ENCODE data around the gene SORBS2. TPM values are rescaled to one million over a fixed set of nuclear protein-coding genes. Genes with fewer than 3 reads are reported as not detected.

Gene SORBS2
- total and polyA plus RNA-seq, 2 donors (not counting 3 experiments of a cell fraction or from before 2014, with no cell fraction given), result 69.8 to 82.5 TPM

DNA sequence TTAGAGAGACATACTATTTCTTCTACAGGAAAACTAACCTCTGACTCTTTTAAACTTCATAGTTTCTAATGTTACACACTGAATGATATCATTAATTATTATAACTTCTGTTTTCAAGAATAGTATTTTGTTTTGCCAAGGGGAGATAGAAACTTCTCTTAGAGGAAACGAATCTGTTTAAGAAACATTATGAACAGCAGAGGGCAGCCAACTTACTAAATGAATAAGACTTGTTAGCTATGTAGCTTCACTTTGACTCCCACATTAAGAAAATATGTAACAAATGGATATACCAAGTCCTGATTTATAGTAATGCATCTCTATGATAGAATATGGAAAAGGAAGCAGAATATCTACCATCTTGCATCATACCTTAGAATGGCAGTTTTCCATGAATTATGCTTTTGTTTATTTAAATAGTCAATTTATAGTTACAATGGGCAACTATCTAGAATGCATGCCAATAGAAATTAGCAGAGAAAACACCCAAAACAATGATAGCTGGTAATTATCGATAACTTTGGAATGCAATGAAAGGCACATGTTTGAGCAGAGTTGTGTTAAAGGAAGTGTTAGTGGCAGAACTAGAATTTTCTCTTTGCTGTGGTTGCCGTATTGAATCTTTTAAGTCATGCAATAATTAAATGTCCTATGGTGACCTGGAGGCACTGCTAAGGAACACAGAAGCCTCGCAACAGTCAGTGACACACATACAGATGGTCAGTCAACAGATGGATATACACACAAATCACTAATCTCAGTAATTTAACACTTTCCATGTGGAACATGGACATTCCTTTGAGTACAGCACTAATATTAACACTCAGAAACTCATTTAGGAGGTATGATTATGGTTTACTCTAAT lies 171.0 kb downstream of the SORBS2 start:
- Histone ChIP-seq H4K20me1 (replicated peaks; ENCODE audit: control insufficient read depth, extremely low read depth, insufficient read depth, low read length) (no peaks in the 10 kb centered on the region), H3K79me2 (ENCODE audit: control insufficient read depth, insufficient read depth, low read length) (no peaks in the 10 kb centered on the region), H3K27me3 (ENCODE audit: control insufficient read depth in 2 of 2, insufficient read depth in 2 of 2, low read length in 2 of 2) (no peaks in the 10 kb centered on the region), H3K4me2 (ENCODE audit: insufficient read depth, low read length) (no peak overlapping the region), H3K36me3 (ENCODE audit: control insufficient read depth in 2 of 2, extremely low read depth in 1 of 2, insufficient read depth in 2 of 2, low read length in 2 of 2) (peaks cover 0 to 9% of the 10 kb centered on the region in 2 experiments), H3K9me3 (replicated peaks; ENCODE audit: control insufficient read depth, insufficient read depth, low read length) (no peaks in the 10 kb centered on the region), H3K27ac (ENCODE audit: insufficient read depth, low read depth, low read length) (no peak overlapping the region), H2AFZ (ENCODE audit: low read depth, low read length) (no peak overlapping the region), H3K4me3 (replicated peaks in 1 of 3; ENCODE audit: insufficient read depth in 1 of 3, low read depth in 1 of 3, low read length in 3 of 3) (no peak overlapping the region), H3K9me1 (replicated peaks; ENCODE audit: control insufficient read depth, extremely low read depth, insufficient read depth, low read length) (no peaks in the 10 kb centered on the region), H3K4me1 (ENCODE audit: control insufficient read depth, extremely low read depth, insufficient read depth, low read length) (no peaks in the 10 kb centered on the region), H3K9ac (replicated peaks; ENCODE audit: extremely low read depth, insufficient read depth, low read length) (no peak overlapping the region)
- TF ChIP-seq, protein P1, sequence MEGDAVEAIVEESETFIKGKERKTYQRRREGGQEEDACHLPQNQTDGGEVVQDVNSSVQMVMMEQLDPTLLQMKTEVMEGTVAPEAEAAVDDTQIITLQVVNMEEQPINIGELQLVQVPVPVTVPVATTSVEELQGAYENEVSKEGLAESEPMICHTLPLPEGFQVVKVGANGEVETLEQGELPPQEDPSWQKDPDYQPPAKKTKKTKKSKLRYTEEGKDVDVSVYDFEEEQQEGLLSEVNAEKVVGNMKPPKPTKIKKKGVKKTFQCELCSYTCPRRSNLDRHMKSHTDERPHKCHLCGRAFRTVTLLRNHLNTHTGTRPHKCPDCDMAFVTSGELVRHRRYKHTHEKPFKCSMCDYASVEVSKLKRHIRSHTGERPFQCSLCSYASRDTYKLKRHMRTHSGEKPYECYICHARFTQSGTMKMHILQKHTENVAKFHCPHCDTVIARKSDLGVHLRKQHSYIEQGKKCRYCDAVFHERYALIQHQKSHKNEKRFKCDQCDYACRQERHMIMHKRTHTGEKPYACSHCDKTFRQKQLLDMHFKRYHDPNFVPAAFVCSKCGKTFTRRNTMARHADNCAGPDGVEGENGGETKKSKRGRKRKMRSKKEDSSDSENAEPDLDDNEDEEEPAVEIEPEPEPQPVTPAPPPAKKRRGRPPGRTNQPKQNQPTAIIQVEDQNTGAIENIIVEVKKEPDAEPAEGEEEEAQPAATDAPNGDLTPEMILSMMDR (IDR thresholded peaks at IDR 0.05; ENCODE audit: extremely low read depth in 1 of 2, insufficient read depth in 1 of 2, low read depth in 1 of 2, low read length in 2 of 2), result peak in 1 of 2 donors; percentile 33
- TF ChIP-seq JUN (IDR thresholded peaks at IDR 0.05; ENCODE audit: borderline replicate concordance, insufficient read depth, insufficient read length, low read depth) (no peak), EZH2 (IDR thresholded peaks at IDR 0.05; ENCODE audit: borderline replicate concordance, low read depth, low read length, severe bottlenecking) (no peak), MYC (IDR thresholded peaks at IDR 0.05; ENCODE audit: low read depth, low read length) (no peak), GATA2 (IDR thresholded peaks at IDR 0.05; ENCODE audit: insufficient read depth, insufficient read length, low read depth, low read length) (no peak)
- peak; percentile 82 for FAIRE-seq
- POLR2A ChIA-PET, result interaction anchor here (2.5 kb wide), 1 partner anchor 381 kb away, joined by 8 read pairs; no protein-coding TSS in a partner anchor
- dilution Hi-C loops (cut with MboI; ENCODE audit: extremely low pct_ligation_motif_present, low sequenced_read_pairs), result loop anchor here (25.0 kb wide), 1 partner anchor 396 kb away; no protein-coding TSS in a partner anchor
- BruUV-seq (replicated peaks), result no TSS peak
- DNase-seq (ENCODE audit: low read depth, low spot score), result peak; percentile 69
- intact Hi-C loops (cut with micrococcal nuclease), result loop anchor here (1.0 to 2.0 kb wide), 3 partner anchors 134 to 397 kb away; no protein-coding TSS in a partner anchor
- CTCF ChIA-PET, result interaction anchor here (0.6 to 11.1 kb wide), 52 partner anchors 9 to 496 kb away, joined by 3 to 380 read pairs (median 4); no protein-coding TSS in a partner anchor

Measured in endothelial cell of umbilical vein (primary cell).